Neuron (in vitro differentiated cells): ENCODE measurements around the gene WDR5.
"Not testable (repeated sequence)": the region's sequence is repeated elsewhere in the genome, so short reads cannot be mapped to it uniquely, and the experiment has no call there.

Experiments used
- H2AFZ ChIP-seq: one replicate; pipeline ENCODE4 v1.6.1; 2013; ENCODE audit warnings: low read depth, mild to moderate bottlenecking, inconsistent platforms, low read length, moderate library complexity
- H3K27me3 ChIP-seq: one replicate; pipeline ENCODE4 v1.6.1; 2013; ENCODE audit warnings: low read length; ENCODE audit not compliant: insufficient read depth
- H3K36me3 ChIP-seq: one replicate; pipeline ENCODE4 v1.6.1; 2013; ENCODE audit warnings: low read length; ENCODE audit not compliant: insufficient read depth
- H3K4me1 ChIP-seq: one replicate; pipeline ENCODE4 v1.6.1; 2013; ENCODE audit warnings: low read length; ENCODE audit not compliant: insufficient read depth
- H3K4me3 ChIP-seq: 2 replicates; pipeline ENCODE4 v1.5.1; 2013; ENCODE audit warnings: mild to moderate bottlenecking, low read length, moderate library complexity
- H3K9me3 ChIP-seq: one replicate; pipeline ENCODE4 v1.6.1; 2013; ENCODE audit warnings: low read length

Gene WDR5

DNA sequence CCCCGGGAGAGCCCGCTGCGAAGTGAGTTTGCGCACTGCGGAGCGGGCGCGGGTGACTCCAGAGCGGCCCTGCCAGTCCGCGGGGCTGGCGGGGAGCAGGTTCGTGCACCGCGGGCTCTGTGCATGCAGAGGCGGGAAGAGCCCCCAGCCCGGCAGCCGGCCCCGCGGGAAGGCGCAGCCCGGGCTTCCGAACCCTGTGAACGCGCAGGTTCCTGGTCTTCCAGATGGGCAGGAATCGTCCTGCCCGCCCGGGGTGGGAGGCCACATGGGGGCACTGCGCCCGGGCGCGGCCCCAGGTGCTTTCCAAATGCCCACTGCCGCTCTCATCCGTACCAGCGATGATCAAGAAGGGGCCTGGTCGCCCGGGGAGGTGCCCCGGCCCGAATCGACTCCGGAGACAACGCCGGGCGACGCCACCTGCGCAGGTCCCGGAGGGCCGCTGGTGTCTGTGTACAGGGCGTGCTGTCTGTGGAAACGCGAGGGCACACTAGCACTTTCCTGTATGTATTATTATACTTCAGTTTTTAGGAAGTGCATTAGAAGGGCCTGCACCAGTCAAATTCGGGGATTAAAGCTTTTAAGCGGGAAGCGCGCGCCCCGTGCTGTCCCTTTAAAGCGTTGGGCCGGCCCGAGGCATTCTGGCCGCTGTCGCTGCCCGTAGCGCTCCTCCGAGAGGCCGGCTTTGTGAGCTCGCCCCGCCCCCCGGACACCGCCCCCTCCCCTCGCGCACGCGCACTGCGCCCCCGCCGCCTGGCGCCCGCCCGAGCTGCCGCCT is at the start of gene WDR5:
Gene WDR5 (plus strand): TSS at position 740 of the 775 bp plus-strand sequence. CDS start 3,796 bp downstream, outside the sequence.
- peak within 1 kb of the TSS; percentile 79 for H3K4me3 ChIP-seq
- no peaks in the 10 kb centered on the region for H3K9me3 ChIP-seq

DNA sequence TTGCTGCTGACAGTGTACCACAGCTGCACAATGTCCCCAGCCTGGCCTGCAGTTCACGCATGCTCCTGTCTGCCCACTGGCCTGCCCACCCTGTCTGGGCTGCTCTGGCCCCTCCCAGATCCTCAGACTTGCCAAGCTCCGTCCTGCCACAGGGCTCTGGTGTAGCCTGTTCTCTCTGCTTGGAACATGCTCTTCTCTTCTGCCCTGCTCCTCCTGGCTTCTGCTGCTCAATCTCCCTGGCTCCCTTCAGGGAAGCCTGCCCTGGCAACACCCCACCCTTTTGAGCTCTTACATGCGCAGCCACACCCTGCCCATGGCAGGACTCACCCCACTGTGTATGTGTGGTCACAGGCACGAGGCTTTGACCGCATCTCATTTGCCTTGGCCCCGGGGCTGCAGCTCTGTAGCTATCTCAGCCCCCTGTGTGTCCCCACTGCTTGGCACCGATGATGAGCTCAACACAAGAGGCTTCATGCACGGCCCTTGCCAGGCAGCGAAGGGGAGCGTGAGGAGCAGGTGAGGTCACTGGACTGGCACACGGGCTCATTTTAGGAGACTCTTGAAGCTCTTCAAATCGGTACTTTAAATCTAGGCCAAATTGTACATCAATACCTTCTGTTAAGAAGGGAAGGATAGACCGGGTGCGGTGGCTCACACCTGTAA is 47.7 kb upstream of the WDR5 start:
- peaks cover 4% of the 10 kb centered on the region for H3K9me3 ChIP-seq
- H2AFZ ChIP-seq = no peak overlapping the region
- H3K36me3 ChIP-seq = no peaks in the 10 kb centered on the region
- H3K4me1 ChIP-seq = no peaks in the 10 kb centered on the region
- H3K27me3 ChIP-seq = no peaks in the 10 kb centered on the region
- no peak overlapping the region for H3K4me3 ChIP-seq

More for the DNA sequence above, at the start of gene WDR5:
- peaks cover 11% of the 10 kb centered on the region for H3K36me3 ChIP-seq
- H2AFZ ChIP-seq = peak within 1 kb of the TSS; percentile 99
- peaks cover 35% of the 10 kb centered on the region for H3K4me1 ChIP-seq
- no peaks in the 10 kb centered on the region for H3K27me3 ChIP-seq

DNA sequence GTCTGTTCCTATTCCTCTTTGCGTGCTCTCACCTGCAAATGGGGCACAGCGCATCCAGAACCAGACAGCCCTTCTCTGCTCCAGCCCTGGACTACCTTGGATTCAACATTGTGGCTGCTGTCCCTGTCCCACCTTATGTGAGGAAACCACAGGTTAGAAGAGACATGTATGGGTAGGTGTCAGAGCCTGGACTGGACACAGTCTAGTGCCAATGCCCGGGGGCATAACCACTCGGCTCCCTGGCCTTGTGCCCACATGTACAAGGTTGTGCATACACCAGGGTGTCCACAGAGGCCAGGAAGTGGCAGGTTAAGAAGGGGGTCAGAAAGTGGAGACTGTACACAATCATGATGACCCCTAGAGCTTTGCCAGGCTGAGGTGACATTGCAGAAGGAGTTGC is 45.9 kb upstream of the WDR5 start:
- Histone ChIP-seq H2AFZ (no peak overlapping the region), H3K36me3 (no peaks in the 10 kb centered on the region), H3K27me3 (no peaks in the 10 kb centered on the region), H3K4me1 (no peaks in the 10 kb centered on the region), H3K4me3 (no peak overlapping the region), H3K9me3 (peaks cover 4% of the 10 kb centered on the region)

DNA sequence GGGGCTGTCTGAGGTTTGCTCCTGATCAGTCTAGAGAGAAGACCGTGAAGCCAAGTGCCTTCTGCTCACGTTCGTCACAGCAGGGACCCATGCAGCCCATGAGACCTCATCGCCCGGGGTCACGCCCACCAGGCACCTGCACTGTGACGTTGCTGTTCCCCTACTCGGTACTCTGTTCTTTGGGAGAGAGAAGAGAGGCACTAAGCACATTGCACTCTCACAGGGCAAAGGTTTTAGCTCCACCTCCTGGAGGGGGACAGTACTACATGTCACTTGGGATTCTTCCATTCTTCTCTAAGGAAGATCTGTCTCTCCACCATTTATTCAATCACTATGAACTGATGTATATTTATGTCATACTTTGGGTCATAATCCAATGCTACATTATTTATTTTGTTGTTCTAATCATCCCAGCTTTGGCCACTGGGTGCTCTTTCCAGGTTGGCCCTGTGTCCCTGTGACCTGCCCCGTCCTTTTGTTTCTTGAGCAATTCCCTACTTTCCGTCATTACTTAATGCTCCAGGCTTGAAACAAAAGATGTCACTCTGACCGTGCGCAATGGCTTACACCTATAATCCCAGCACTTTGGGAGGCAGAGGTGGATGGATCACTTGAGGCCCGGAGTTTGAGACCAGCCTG is 36.6 kb upstream of the WDR5 start:
- Histone ChIP-seq H3K36me3 (no peaks in the 10 kb centered on the region), H3K9me3 (peaks cover 3% of the 10 kb centered on the region), H2AFZ (no peak overlapping the region), H3K4me3 (no peak overlapping the region), H3K4me1 (no peaks in the 10 kb centered on the region), H3K27me3 (peaks cover 8% of the 10 kb centered on the region)

DNA sequence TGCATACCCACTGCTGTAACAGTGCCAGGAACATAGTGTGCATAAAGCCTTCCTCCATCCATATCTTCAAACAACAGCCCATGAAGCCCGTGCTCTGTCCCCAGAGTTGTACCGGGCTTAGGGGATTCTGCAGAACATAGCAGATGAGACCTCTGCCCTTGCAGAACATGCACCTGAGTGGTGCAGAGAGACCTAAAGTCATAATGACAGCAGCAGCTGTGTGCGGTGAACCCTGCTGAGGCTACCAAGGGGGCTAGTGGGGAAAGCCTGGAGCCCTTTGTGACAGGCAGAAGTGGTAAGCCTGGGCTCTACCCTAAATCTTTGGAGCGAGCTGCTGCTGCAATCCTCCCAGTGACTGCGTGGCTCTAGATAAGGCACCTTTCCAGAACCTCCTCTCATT is 35.8 kb upstream of the WDR5 start:
- Histone ChIP-seq H3K36me3 (no peaks in the 10 kb centered on the region), H3K27me3 (peaks cover 8% of the 10 kb centered on the region), H2AFZ (no peak overlapping the region), H3K4me3 (no peak overlapping the region), H3K4me1 (no peaks in the 10 kb centered on the region), H3K9me3 (peaks cover 3% of the 10 kb centered on the region)

DNA sequence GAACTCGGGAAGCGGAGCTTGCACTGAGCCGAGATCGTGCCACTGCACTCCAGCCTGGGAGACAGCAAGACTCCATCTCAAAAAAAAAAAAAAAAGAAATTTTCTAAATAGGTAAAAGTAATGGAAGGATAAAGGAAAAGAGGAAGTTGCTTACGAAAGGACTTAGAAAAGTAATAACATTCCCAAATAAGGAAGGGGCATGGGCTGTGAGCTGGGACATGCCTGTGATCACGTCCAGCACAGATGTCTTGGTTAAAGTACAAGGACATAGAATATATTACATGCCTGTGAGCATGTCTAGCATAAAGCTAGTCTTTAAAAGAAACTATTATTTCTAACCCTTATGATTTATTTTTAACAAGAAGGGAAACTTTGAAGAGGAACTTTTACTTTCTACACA is 34.7 kb upstream of the WDR5 start:
- H3K4me3 ChIP-seq, H3K27me3 ChIP-seq, H3K9me3 ChIP-seq, H3K4me1 ChIP-seq, H3K36me3 ChIP-seq, H2AFZ ChIP-seq: not testable (repeated sequence)

DNA sequence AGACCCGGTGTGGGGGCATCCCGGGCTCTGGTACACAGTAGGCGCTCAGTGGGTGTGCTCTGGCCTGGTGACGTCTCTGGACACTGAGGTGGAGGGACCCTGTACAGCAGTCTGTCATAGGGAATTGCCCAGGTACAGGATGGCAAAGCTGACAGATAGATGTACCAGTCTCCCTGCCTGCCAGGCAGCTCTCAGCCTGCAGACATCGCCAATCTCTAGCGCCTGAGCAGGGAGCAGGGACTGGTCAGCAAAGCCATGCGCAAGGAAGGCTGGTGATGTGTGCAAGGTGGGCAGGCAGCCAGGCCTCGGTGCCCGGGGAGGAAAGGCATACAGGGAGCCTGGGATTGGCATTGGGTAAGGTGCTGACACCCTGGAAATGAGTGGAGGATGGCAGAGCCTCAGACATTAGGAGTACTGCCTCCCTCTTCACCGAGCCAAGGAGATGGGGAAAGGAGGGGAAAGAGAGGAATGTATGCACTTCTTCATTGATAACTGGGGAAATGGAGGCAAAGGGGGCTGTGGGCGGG is 34.2 kb upstream of the WDR5 start:
- Histone ChIP-seq H2AFZ (no peak overlapping the region), H3K36me3 (no peaks in the 10 kb centered on the region), H3K4me1 (no peaks in the 10 kb centered on the region), H3K9me3 (peaks cover 3% of the 10 kb centered on the region), H3K4me3 (no peak overlapping the region), H3K27me3 (peaks cover 5% of the 10 kb centered on the region)

DNA sequence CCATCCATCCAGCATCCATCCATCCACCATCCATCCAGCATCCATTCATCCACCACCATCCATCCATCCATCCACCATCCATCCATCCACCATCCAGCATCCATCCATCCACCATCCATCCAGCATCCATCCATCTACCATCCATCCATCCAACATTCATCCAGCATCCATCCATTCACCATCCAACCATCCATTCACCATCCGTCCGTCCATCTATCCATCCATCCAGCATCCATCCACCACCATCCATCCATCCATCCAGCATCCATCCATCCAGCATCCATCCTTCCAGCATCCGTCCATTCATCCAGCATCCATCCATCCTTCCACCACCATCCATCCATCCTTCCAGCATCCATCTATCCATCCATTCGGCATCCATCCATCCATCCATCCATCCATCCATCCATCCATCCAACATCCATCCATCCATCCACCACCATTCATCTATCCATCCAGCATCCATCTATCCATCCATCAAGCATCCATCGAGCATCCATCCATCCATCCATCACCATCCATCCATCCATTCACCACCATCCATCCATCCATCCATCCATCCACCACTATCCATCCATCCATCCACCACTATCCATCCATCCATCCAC is 32.4 kb upstream of the WDR5 start:
- Histone ChIP-seq H3K4me1 (no peaks in the 10 kb centered on the region), H3K4me3 (no peak overlapping the region), H3K36me3 (no peaks in the 10 kb centered on the region)

DNA sequence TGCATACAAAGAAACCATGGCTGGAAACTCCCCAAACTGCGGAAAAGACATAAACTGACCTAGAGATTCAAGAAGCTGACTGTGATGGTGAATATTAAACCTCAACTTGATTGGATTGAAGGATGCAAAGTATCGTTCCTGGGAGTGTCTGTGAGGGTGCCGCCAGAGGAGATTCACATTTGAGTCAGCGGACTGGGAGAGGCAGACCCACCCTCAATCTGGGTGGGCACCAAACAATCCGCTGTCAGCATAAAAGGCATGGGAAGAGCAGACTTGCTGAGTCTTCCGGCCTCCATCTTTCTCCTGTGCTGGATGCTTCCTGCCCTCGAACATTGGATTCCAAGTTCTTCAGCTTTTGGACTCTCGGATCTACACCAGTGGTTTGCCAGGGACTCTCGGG is 24.8 kb upstream of the WDR5 start:
- Histone ChIP-seq H3K36me3 (no peaks in the 10 kb centered on the region), H2AFZ (no peak overlapping the region), H3K4me1 (no peaks in the 10 kb centered on the region), H3K9me3 (no peaks in the 10 kb centered on the region), H3K27me3 (no peaks in the 10 kb centered on the region), H3K4me3 (no peak overlapping the region)

More for the DNA sequence above, 32.4 kb upstream of the WDR5 start:
- Histone ChIP-seq H3K9me3 (peaks cover 3% of the 10 kb centered on the region), H3K27me3 (peaks cover 5% of the 10 kb centered on the region), H2AFZ (no peak overlapping the region)

DNA sequence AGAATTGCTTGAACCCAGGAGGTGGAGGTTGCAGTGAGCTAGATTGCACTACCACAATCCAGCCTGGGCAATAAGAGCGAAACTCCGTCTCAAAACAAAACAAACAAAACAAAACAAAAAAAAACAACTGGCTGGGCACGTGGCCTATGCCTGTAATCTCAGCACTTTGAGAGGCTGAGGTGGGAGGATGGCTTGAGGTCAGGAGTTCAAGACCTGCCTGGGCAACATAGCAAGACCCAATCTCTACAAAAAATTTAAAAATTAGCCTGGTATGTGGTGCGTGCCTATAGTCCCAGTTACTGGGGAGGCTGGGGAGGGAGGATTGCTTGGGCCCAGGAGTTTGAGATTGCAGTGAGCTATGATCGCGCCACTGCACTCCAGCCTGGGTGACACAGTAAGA is 23.3 kb upstream of the WDR5 start:
- Histone ChIP-seq H3K4me3 (no peak overlapping the region), H3K4me1 (no peaks in the 10 kb centered on the region), H2AFZ (no peak overlapping the region), H3K27me3 (no peaks in the 10 kb centered on the region), H3K36me3 (no peaks in the 10 kb centered on the region), H3K9me3 (no peaks in the 10 kb centered on the region)

DNA sequence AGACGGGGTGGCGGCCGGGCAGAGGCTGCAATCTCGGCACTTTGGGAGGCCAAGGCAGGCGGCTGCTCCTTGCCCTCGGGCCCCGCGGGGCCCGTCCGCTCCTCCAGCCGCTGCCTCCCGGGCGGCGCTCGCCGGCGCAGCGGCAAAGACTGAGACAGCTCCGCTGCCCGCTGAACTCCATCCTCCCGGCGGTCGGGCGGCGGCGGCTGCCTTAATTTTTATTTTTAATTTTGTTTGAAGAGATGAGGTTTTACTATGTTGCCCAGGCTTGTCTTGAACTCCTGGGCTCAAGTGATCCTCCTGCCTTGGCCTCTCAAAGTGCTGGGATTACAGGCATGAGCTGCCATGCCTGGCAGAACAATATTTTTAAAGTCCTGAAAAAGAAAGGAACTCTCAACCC is 16.9 kb upstream of the WDR5 start:
- H2AFZ ChIP-seq, H3K36me3 ChIP-seq, H3K4me3 ChIP-seq, H3K4me1 ChIP-seq, H3K9me3 ChIP-seq, H3K27me3 ChIP-seq: not testable (repeated sequence)

DNA sequence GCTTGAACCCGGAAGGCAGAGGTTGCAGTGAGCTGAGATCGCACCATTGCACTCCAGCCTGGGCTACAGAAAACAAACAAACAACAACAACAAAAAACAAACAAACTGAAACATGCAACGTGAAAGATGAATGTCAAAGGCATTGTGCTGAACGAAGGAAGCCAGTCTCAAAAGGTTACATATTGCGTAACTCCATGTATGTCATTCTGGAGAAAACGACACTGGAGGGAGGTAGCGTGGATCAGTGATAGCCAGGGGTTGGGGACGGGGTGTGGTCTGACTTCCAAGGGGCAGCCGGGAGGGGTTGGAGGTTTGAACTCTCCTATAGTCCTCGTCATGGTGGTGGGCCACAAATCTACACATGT is 12.1 kb upstream of the WDR5 start:
- Histone ChIP-seq H3K4me1 (no peaks in the 10 kb centered on the region), H3K36me3 (no peaks in the 10 kb centered on the region), H3K9me3 (no peaks in the 10 kb centered on the region), H2AFZ (no peak overlapping the region), H3K4me3 (no peak overlapping the region), H3K27me3 (peaks cover 3% of the 10 kb centered on the region)
